Measurements from ENCODE around the gene RASA3.

DNA sequence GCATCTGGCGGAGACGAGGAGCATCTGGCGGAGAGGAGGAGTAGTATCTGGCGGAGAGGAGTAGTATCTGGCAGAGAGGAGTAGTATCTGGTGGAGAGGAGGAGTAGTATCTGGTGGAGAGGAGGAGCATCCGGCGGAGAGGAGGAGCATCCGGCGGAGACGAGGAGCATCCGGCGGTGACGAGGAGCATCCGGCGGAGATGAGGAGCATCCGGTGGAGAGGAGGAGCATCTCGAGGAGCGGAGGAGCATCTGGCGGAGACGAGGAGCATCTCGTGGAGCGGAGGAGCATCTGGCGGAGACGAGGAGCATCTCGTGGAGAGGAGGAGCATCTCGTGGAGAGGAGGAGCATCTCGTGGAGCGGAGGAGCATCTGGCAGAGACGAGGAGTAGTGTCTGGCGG is 177.2 kb downstream of the RASA3 start:
- TF ChIP-seq CTCF (IDR thresholded peaks at IDR 0.05; ENCODE audit: low read depth, low read length): no peak
- no peak for TF ChIP-seq EZH2phosphoT487 (IDR thresholded peaks at IDR 0.05; ENCODE audit: low read depth)

All from OCI-LY3 (cell line).